Endodermal cell (in vitro differentiated cells): ENCODE measurements around the gene COL9A3. TPM values are rescaled to one million over a fixed set of nuclear protein-coding genes. Genes with fewer than 3 reads are reported as not detected.

ENCODE experiments used
- DNase-seq: peaks from one replicate; pipeline ENCODE4 v3.0.0-alpha.2; 2017
- H3K27ac ChIP-seq: 2 replicates; pipeline ENCODE4 v1.5.1; 2013; ENCODE audit warnings: mild to moderate bottlenecking, low read depth, low read length, moderate library complexity
- H3K27me3 ChIP-seq: 2 replicates; pipeline ENCODE4 v1.6.1; 2013; ENCODE audit warnings: mild to moderate bottlenecking, low read length, moderate library complexity; ENCODE audit not compliant: insufficient read depth, control insufficient read depth, poor library complexity, severe bottlenecking
- H3K36me3 ChIP-seq: 2 replicates; pipeline ENCODE4 v1.7.0; 2013; ENCODE audit warnings: mild to moderate bottlenecking, low read length, moderate library complexity; ENCODE audit not compliant: control insufficient read depth, insufficient read depth
- H3K4me1 ChIP-seq: one replicate; pipeline ENCODE4 v1.7.0; 2013; ENCODE audit warnings: low read length; ENCODE audit not compliant: control insufficient read depth, insufficient read depth
- H3K4me3 ChIP-seq: 2 replicates; pipeline ENCODE4 v1.5.1; 2013; ENCODE audit warnings: mild to moderate bottlenecking, low read length, moderate library complexity
- H3K9ac ChIP-seq: 2 replicates; pipeline ENCODE4 v1.6.1; 2013; ENCODE audit warnings: mild to moderate bottlenecking, low read length, moderate library complexity; ENCODE audit not compliant: poor library complexity, severe bottlenecking; ENCODE audit errors: extremely low read depth
- H3K9me3 ChIP-seq: 2 replicates; pipeline ENCODE4 v1.6.1; 2013; ENCODE audit warnings: mild to moderate bottlenecking, low read length, moderate library complexity; ENCODE audit not compliant: control insufficient read depth
- H3K27ac Mint-ChIP-seq: 2 replicates; pipeline ENCODE4 v1.8.0; 2020; ENCODE audit warnings: mixed read lengths
- H3K27me3 Mint-ChIP-seq: 2 replicates; pipeline ENCODE4 v1.8.0; 2021; ENCODE audit warnings: mild to moderate bottlenecking, mixed read lengths; ENCODE audit not compliant: insufficient read depth
- H3K36me3 Mint-ChIP-seq: 2 replicates; pipeline ENCODE4 v1.8.0; 2020; ENCODE audit warnings: low read depth, mixed read lengths
- H3K4me1 Mint-ChIP-seq: 2 replicates; pipeline ENCODE4 v1.8.0; 2020; ENCODE audit warnings: mixed read lengths
- H3K4me3 Mint-ChIP-seq: 2 replicates; pipeline ENCODE4 v1.8.0; 2020; ENCODE audit warnings: mild to moderate bottlenecking, moderate library complexity, mixed read lengths
- H3K9me3 Mint-ChIP-seq: 2 replicates; pipeline ENCODE4 v1.8.0; 2020; ENCODE audit warnings: mild to moderate bottlenecking, mixed read lengths
- WGBS, 2 experiments: methylation state at CpG; one replicate each; pipeline versions ENCODE4 v1.1.5 to v1.1.7; 2013; ENCODE audit warnings: missing lambda C conversion rate in 2 of 2, mixed read lengths in 1 of 2; ENCODE audit not compliant: insufficient coverage in 1 of 2, insufficient read length in 1 of 2; 5-methylcytosine and 5-hydroxymethylcytosine counted together
- total RNA-seq, 2 donors: library from RNA; stranded (reverse); fragmentation: NEBNext Ultra II Directional in 1 of 2; extraction: Animal tissue kit (Norgen Biotek cat#: 25700) in 1 of 2; gene quantifications; 2 replicates in 1 of 2; 3 replicates in 1 of 2; pipeline ENCODE4 v1.2.1, GENCODE V29; 2021
- TF ChIP-seq, protein P1 (sequence below): fragments of 200-600 bp; sonication (generic); conservative IDR thresholded peaks from 2 replicates; pipeline ENCODE4 v1.5.0; 2021; ENCODE audit warnings: antibody characterized with exemption, mild to moderate bottlenecking

COL9A3 gene
- total RNA-seq, 2 donors from 2014 or later, result 48.9 to 133 TPM

DNA sequence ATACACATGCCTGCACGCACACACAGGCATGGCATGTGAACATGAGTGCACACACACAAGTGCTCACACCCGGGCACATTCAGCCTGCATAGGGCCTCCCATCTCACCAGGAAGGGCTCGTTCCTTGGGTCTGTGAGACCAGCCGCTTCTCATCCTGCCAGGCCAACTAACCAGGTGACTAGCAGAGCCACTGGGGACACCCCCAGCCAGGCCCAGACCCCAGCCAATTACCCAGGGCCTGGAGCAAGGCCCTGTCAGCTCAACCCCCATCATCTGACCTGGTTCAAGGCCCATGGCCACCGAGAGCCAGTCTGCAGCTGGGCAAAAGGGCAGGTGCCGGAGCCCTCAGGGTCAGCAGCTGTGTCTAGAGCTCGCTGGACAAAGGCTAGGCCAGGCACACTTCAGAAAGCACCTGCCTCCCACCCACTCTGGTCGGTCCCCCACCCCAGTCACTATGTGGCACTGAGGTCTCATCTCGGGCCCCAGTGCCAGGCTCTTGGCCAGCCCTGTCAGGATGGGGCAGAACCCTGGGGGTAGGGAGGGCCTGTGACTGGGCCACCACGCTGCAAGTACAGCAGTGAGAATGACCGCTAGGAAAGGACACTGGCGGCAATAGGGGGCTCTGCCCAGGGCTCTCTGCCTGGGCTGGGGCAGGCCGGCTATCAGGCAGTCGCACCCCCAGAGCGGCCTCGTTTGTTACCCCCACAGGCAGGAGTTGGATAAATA, 47.3 kb upstream of the COL9A3 start:
- H3K27ac Mint-ChIP-seq, result no peak overlapping the region
- H3K4me1 ChIP-seq, result no peaks in the 10 kb centered on the region
- H3K36me3 Mint-ChIP-seq, result no peaks in the 10 kb centered on the region
- no peaks in the 10 kb centered on the region for H3K9me3 Mint-ChIP-seq
- no peaks in the 10 kb centered on the region for H3K36me3 ChIP-seq
- peak overlapping the region; percentile 87 for H3K27ac ChIP-seq
- H3K27me3 ChIP-seq, result no peaks in the 10 kb centered on the region
- H3K27me3 Mint-ChIP-seq, result no peaks in the 10 kb centered on the region
- no peak for DNase-seq
- TF ChIP-seq, protein P1, sequence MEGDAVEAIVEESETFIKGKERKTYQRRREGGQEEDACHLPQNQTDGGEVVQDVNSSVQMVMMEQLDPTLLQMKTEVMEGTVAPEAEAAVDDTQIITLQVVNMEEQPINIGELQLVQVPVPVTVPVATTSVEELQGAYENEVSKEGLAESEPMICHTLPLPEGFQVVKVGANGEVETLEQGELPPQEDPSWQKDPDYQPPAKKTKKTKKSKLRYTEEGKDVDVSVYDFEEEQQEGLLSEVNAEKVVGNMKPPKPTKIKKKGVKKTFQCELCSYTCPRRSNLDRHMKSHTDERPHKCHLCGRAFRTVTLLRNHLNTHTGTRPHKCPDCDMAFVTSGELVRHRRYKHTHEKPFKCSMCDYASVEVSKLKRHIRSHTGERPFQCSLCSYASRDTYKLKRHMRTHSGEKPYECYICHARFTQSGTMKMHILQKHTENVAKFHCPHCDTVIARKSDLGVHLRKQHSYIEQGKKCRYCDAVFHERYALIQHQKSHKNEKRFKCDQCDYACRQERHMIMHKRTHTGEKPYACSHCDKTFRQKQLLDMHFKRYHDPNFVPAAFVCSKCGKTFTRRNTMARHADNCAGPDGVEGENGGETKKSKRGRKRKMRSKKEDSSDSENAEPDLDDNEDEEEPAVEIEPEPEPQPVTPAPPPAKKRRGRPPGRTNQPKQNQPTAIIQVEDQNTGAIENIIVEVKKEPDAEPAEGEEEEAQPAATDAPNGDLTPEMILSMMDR, result no peak
- no peak overlapping the region for H3K4me3 Mint-ChIP-seq
- H3K4me1 Mint-ChIP-seq, result no peaks in the 10 kb centered on the region
- H3K9me3 ChIP-seq, result no peaks in the 10 kb centered on the region
- WGBS, 2 experiments, result 90 to 93% methylated on average over 11 to 16 of the region's 16 CpGs
- no peak overlapping the region for H3K9ac ChIP-seq
- H3K4me3 ChIP-seq, result no peak overlapping the region

DNA sequence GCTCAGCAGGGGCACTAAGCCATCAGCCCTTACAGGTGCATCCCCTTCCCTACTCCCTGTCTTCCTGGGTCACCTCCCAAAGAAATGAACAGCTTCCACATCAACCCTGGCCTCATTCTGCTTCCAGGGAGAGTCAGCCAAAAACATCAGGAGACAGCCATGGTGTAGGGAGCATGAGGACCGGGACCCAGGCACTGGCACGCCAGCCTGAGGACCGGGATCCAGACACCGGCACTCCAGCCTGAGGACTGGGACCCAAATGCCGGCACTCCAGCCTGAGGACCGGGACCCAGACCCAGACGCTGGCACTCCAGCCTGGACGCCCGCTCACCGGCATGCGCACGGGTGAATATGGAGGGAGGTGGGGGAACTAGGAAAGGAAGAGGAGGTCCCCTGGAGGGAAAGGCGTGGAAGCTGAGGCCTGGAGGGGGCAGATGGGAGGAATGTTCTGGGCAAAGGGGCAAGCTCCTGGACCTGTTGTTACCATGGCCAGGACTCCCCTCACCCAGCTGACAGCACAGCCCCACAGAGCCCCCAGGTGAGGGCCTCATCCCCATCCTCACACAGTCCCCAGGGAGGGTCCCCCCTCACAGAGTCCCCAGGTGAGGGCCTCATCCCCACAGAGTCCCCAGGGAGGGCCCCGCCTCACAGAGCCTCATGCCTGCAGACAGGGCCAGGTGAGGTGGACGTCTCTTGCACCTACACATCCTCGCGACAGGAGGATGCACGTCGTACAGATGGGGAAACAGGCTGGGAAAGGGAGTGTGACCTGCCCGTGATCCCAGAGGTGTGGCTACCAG, 46.5 kb upstream of the COL9A3 start:
- Mint-ChIP-seq H3K27ac (no peak overlapping the region), H3K4me3 (no peak overlapping the region), H3K36me3 (no peaks in the 10 kb centered on the region), H3K27me3 (no peaks in the 10 kb centered on the region), H3K4me1 (no peaks in the 10 kb centered on the region), H3K9me3 (no peaks in the 10 kb centered on the region)
- no peaks in the 10 kb centered on the region for H3K9me3 ChIP-seq
- TF ChIP-seq, protein P1, result no peak
- WGBS, 2 experiments, result 90 to 94% methylated on average over 18 to 20 of the region's 20 CpGs
- H3K9ac ChIP-seq, result no peak overlapping the region
- H3K4me1 ChIP-seq, result no peaks in the 10 kb centered on the region
- no peak for DNase-seq
- no peaks in the 10 kb centered on the region for H3K36me3 ChIP-seq
- H3K27me3 ChIP-seq, result no peaks in the 10 kb centered on the region
- no peak overlapping the region for H3K4me3 ChIP-seq
- H3K27ac ChIP-seq, result no peak overlapping the region

DNA sequence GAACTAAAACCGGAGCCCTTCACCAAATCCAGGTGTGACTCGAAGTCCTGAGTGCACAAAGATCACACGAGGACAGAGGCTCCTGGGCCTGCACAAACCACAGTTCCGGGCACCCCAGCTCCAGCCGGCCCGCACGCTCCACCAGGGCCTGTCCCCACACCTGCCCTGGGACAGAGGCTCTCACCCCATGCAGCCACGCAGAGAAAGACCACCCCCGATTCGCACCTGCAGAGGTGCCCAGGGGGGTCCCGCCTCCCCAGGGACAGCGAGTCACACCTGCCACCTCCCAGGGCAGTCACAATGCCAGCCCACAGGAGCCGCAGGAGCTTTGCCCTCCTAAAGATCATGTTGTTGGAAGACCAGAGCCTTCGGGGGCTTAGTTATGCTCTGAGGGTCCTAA, 45.9 kb upstream of the COL9A3 start:
- Mint-ChIP-seq H3K27me3 (no peaks in the 10 kb centered on the region), H3K36me3 (no peaks in the 10 kb centered on the region), H3K4me3 (no peak overlapping the region), H3K9me3 (no peaks in the 10 kb centered on the region), H3K4me1 (no peaks in the 10 kb centered on the region), H3K27ac (no peak overlapping the region)
- WGBS, 2 experiments, result 92 to 94% methylated on average over 14 of the region's 14 CpGs
- Histone ChIP-seq H3K27me3 (no peaks in the 10 kb centered on the region), H3K9ac (no peak overlapping the region), H3K4me3 (no peak overlapping the region), H3K27ac (no peak overlapping the region), H3K4me1 (no peaks in the 10 kb centered on the region), H3K9me3 (no peaks in the 10 kb centered on the region), H3K36me3 (no peaks in the 10 kb centered on the region)
- TF ChIP-seq, protein P1, result no peak
- no peak for DNase-seq
